ENCODE data around the gene PSMD5.

DNA sequence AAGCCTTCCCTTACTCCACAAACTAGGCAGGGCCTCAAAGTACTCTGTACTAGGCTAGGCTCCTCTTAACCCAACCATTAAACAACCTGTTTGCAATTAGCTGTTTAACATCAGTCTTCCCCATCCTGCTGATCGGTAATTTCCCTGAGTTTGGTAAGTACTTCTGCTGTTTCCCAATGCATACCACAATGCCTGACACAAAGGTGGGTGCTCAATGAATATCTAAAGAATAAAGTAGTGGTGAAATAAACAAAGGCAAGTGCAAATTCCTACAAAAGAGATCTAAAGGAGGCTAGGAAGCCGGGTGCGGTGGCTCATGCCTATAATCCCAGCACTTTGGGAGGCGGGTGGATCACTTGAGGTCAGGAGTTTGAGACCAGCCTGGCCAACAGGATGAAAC, 74.5 kb downstream of the PSMD5 start:
- no peak for TF ChIP-seq EZH2 (IDR thresholded peaks at IDR 0.05; ENCODE audit: low read length)
- TF ChIP-seq, protein P1, sequence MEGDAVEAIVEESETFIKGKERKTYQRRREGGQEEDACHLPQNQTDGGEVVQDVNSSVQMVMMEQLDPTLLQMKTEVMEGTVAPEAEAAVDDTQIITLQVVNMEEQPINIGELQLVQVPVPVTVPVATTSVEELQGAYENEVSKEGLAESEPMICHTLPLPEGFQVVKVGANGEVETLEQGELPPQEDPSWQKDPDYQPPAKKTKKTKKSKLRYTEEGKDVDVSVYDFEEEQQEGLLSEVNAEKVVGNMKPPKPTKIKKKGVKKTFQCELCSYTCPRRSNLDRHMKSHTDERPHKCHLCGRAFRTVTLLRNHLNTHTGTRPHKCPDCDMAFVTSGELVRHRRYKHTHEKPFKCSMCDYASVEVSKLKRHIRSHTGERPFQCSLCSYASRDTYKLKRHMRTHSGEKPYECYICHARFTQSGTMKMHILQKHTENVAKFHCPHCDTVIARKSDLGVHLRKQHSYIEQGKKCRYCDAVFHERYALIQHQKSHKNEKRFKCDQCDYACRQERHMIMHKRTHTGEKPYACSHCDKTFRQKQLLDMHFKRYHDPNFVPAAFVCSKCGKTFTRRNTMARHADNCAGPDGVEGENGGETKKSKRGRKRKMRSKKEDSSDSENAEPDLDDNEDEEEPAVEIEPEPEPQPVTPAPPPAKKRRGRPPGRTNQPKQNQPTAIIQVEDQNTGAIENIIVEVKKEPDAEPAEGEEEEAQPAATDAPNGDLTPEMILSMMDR (optimal IDR thresholded peaks at IDR 0.05 in 1 of 3, IDR thresholded peaks at IDR 0.05 in 1 of 3, conservative IDR thresholded peaks at IDR 0.05 in 1 of 3; ENCODE audit: extremely low read depth in 1 of 3, insufficient read depth in 2 of 3, low read length in 3 of 3) = no peak
